Ovary (tissue), 9 donors: ENCODE results near the gene PSMD11. TPM values are rescaled to one million over a fixed set of nuclear protein-coding genes. Genes with fewer than 3 reads are reported as not detected.

Experiments
- DNase-seq, 5 donors: peaks; one replicate each; pipeline ENCODE4 v3.0.0-alpha.2; 2019 to 2020
- H3K27ac ChIP-seq, 2 donors: fragments of 200-600 bp; one replicate each; pipeline versions ENCODE4 v1.5.1 to v1.8.0; 2019 to 2022
- H3K27me3 ChIP-seq: fragments of 200-600 bp; one replicate; pipeline ENCODE4 v1.8.0; 2022
- H3K36me3 ChIP-seq: fragments of 200-600 bp; sonication (generic); one replicate; pipeline ENCODE4 v1.5.1; 2019
- H3K4me1 ChIP-seq: one replicate; pipeline ENCODE4 v1.8.1; 2013; ENCODE audit warnings: mild to moderate bottlenecking, moderate library complexity; ENCODE audit not compliant: insufficient read depth
- H3K4me3 ChIP-seq: fragments of 200-600 bp; sonication (generic); one replicate; pipeline ENCODE4 v1.5.1; 2017
- H3K9me3 ChIP-seq, 2 donors: fragments of 200-600 bp in 1 of 2; sonication (generic) in 1 of 2; one replicate each; pipeline versions ENCODE4 v1.5.1 to v1.8.1; 2013 to 2019; ENCODE audit warnings: mild to moderate bottlenecking in 1 of 2, moderate library complexity in 1 of 2
- EP300 ChIP-seq: sonication (generic); formaldehyde crosslinking; IDR thresholded peaks from one replicate; pipeline ENCODE4 v1.6.1; 2017; ENCODE audit warnings: antibody characterized with exemption
- POLR2A ChIP-seq: fragments of 450-650 bp; IDR thresholded peaks from one replicate; pipeline ENCODE4 v1.6.1; 2017; ENCODE audit warnings: antibody characterized with exemption, mild to moderate bottlenecking, moderate library complexity
- WGBS, 3 donors: extraction: QIAGEN DNeasy Blood & Tissue Kit in 1 of 3; methylation state at CpG; one replicate each; pipeline versions ENCODE4 v1.1.5 to v1.1.7; 2013 to 2017; 5-methylcytosine and 5-hydroxymethylcytosine counted together
- intact Hi-C, 4 donors: fragments of 100-400 bp; cut with DNase I; formaldehyde crosslinking; loops; one replicate each; pipeline versions ENCODE4 v1.11.0 to v1.15.1; 2022 to 2023
- polyA plus RNA-seq, 2 donors: library from polyadenylated mRNA; stranded (reverse); fragments of 200-250 nt in 1 of 2; fragments of 350-450 nt in 1 of 2; fragmentation: Illumina TruSeq in 1 of 2; extraction: RNeasy Lipid Tissue Mini Kit (QIAGEN cat#74804) in 1 of 2; gene quantifications; one replicate each; pipeline ENCODE4 v1.2.3, GENCODE V29; 2013 to 2014
- total RNA-seq, 7 donors: library from RNA; depleted of rRNA in 2 of 7; stranded (reverse); fragments of >200 nt in 2 of 7; fragmentation: NEBNext Ultra II Directional in 3 of 7; extraction: Animal tissue kit (Norgen Biotek cat#: 25700) in 3 of 7; gene quantifications; one replicate each; pipeline versions ENCODE4 v1.1.0 to v1.2.4, GENCODE V29; 2016 to 2023
- TF ChIP-seq, protein P1 (sequence below), 3 donors: fragments of 450-650 bp in 2 of 3; fragments of 200-600 bp in 1 of 3; IDR thresholded peaks; one replicate each; pipeline versions ENCODE4 v1.5.1 to v1.8.0; 2016 to 2022; ENCODE audit warnings: antibody characterized with exemption in 3 of 3, mild to moderate bottlenecking in 1 of 3
- donor health status: DM: no; HTN: no; CAD: no; lungs with moderate emphysema.
- donor health status: DM: no; HTN: no; CAD: no.
- donor health status: Bipolar disorder and iron deficiency.
- donor health status: DM: yes; HTN: yes; CAD: no.
- donor health status: DM: no; HTN: no; CAD: no.
- donor health status: DM: yes; HTN: yes; CAD: no.

PSMD11 gene
- total and polyA plus RNA-seq, 9 donors: 20.1 to 83.0 (median 53.4) TPM

DNA sequence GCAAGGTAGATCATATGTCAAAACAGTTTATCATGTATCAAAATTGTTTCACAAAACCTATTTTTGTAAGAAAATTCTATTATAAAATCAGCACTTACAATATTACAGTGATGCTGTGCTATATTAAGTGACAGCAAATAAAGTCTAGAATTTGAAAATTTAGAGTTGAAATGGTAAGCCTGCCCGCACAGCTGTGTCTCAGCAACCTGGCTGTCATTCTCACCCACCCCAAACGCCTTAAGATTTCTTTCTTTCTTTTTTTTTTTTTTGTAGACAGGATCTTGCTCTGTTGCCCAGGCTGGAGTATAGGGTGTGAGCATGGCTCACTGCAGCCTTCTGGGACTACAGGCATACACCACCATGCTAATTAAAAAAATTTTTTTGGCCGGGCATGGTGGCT lies 69.3 kb downstream of the PSMD11 start:
- H3K27ac ChIP-seq: no peak overlapping the region
- no peaks in the 10 kb centered on the region for H3K27me3 ChIP-seq
- no peaks in the 10 kb centered on the region for H3K4me1 ChIP-seq
- no peak for DNase-seq
- H3K9me3 ChIP-seq: no peaks in the 10 kb centered on the region
- H3K36me3 ChIP-seq: no peaks in the 10 kb centered on the region
- WGBS, 3 donors: 79 to 89% (median 82%) methylated on average over 3 of the region's 3 CpGs
- intact Hi-C loops: loop anchor here in 1 of 4 donors (10.0 kb wide), 1 partner anchor 111 kb away; no protein-coding TSS in a partner anchor
- TF ChIP-seq POLR2A (no peak), EP300 (no peak)
- TF ChIP-seq, protein P1, sequence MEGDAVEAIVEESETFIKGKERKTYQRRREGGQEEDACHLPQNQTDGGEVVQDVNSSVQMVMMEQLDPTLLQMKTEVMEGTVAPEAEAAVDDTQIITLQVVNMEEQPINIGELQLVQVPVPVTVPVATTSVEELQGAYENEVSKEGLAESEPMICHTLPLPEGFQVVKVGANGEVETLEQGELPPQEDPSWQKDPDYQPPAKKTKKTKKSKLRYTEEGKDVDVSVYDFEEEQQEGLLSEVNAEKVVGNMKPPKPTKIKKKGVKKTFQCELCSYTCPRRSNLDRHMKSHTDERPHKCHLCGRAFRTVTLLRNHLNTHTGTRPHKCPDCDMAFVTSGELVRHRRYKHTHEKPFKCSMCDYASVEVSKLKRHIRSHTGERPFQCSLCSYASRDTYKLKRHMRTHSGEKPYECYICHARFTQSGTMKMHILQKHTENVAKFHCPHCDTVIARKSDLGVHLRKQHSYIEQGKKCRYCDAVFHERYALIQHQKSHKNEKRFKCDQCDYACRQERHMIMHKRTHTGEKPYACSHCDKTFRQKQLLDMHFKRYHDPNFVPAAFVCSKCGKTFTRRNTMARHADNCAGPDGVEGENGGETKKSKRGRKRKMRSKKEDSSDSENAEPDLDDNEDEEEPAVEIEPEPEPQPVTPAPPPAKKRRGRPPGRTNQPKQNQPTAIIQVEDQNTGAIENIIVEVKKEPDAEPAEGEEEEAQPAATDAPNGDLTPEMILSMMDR (IDR thresholded peaks at IDR 0.05): no peak
- H3K4me3 ChIP-seq: no peak overlapping the region

DNA sequence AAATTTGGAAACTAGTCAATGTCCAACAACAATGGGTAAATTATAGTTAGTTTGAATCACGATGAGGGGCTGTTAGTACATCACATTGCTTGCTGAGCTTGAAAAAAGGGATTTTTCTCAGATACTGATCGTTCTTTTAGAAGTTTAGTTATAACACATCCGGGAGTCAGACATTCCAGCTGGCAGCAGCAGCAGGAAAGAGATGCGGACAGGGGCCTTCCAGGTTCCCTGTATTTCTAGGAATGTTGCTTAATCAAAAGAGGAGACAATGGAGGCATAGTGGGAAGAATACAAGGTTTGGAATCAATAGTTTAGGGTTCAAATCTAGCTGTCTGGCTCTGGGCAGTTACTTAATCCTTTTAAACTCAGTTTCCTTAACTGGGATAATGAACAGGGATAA lies 70.3 kb downstream of the PSMD11 start:
- no peaks in the 10 kb centered on the region for H3K36me3 ChIP-seq
- no peaks in the 10 kb centered on the region for H3K9me3 ChIP-seq
- DNase-seq: no peak
- no peak overlapping the region for H3K27ac ChIP-seq
- H3K27me3 ChIP-seq: no peaks in the 10 kb centered on the region
- H3K4me1 ChIP-seq: no peaks in the 10 kb centered on the region
- TF ChIP-seq POLR2A (no peak), EP300 (no peak)
- TF ChIP-seq, protein P1 (IDR thresholded peaks at IDR 0.05): no peak
- intact Hi-C loops: loop anchor here in 1 of 4 donors (10.0 kb wide), 1 partner anchor 110 kb away; no protein-coding TSS in a partner anchor
- H3K4me3 ChIP-seq: no peak overlapping the region
- 41 to 53% (median 47%) methylated on average over 4 of the region's 4 CpGs for WGBS, 3 donors

DNA sequence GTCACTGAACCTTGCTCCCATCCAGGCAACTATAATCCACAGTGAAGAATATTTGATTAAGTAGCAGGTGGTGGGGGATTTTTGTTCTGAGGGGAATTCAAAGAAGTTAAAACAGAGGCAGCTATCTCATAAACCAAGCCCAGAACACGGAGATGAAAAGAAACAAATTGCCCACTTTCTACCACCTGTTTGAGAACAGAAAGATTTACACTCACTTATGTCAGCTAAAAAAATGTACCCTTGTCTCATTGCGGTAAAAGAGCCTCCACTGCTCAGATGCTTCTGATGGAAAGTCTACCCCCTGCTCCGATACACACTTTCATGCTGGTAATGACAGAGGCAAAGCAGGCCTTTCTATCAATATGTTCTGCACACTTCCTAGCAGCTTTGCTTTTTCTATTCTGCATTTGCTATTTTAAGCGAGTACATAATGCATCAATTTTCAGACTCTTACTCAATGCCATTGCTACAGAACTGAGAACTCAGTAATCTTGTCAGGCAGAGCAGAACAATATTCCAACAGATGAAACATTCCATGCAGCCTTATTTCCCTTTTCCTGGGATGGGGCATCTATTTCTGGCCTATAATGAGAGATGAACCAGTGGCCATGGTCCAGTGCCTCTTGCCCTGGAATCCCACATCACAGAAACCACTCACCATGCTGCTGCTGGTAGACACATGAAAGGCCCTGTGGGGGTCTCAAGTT lies 71.5 kb downstream of the PSMD11 start:
- Histone ChIP-seq H3K9me3 (no peaks in the 10 kb centered on the region), H3K27ac (no peak overlapping the region), H3K4me1 (no peaks in the 10 kb centered on the region), H3K4me3 (no peak overlapping the region), H3K27me3 (no peaks in the 10 kb centered on the region), H3K36me3 (no peaks in the 10 kb centered on the region)
- no peak for DNase-seq
- TF ChIP-seq EP300 (no peak), POLR2A (no peak)
- TF ChIP-seq, protein P1 (IDR thresholded peaks at IDR 0.05): no peak
- 89 to 92% (median 91%) methylated on average over 4 of the region's 4 CpGs for WGBS, 3 donors
- intact Hi-C loops: loop anchor here in 1 of 4 donors (10.0 kb wide), 1 partner anchor 109 kb away; no protein-coding TSS in a partner anchor

DNA sequence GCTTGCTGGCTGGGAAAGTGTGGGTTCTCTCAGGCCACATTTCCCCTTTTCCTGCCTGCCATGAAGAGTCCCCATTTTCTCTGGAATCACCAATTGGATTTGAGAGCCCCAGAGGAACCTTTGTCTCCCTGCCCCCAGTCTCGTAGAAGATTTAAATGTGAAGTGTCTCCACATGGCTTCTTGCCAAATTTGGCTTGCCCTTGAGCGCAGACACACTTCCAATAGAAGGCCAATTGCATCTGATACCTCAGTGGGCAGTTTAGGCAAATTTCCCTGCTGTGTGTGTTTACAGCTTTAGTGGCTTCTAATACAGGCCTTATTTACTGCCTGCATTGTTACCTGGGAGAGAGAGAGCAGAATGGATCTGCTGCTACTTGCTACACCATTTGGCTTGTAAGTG lies 72.1 kb downstream of the PSMD11 start:
- no peak overlapping the region for H3K27ac ChIP-seq
- intact Hi-C loops: loop anchor here in 1 of 4 donors (10.0 kb wide), 1 partner anchor 108 kb away; no protein-coding TSS in a partner anchor
- H3K36me3 ChIP-seq: no peaks in the 10 kb centered on the region
- no peaks in the 10 kb centered on the region for H3K4me1 ChIP-seq
- H3K9me3 ChIP-seq: no peaks in the 10 kb centered on the region
- 22 to 86% (median 73%) methylated on average over 2 of the region's 2 CpGs for WGBS, 3 donors
- DNase-seq: no peak
- H3K4me3 ChIP-seq: no peak overlapping the region
- no peak for TF ChIP-seq POLR2A
- H3K27me3 ChIP-seq: no peaks in the 10 kb centered on the region
